Fibroblast of lung (primary cell): ENCODE data around the gene SLC15A1. TPM values are rescaled to one million over a fixed set of nuclear protein-coding genes. Genes with fewer than 3 reads are reported as not detected.
A peak's percentile ranks its signal among the peaks of the same experiment; 100 is the strongest.

ENCODE experiments used
- DNase-seq, 2 donors: peaks; one replicate each; pipeline versions ENCODE4 v3.0.0 to v3.0.0-alpha.2; 2010; ENCODE audit warnings: low read depth in 2 of 2
- H2AFZ ChIP-seq: 2 replicates; pipeline ENCODE4 v1.5.1; 2012; ENCODE audit warnings: low read length, control low read depth, inconsistent platforms
- H3K27ac ChIP-seq: 2 replicates; pipeline ENCODE4 v1.5.1; 2011; ENCODE audit warnings: low read length, control low read depth; ENCODE audit not compliant: insufficient read depth
- H3K27me3 ChIP-seq: 2 replicates; pipeline ENCODE4 v1.5.1; 2011; ENCODE audit warnings: mild to moderate bottlenecking, low read length; ENCODE audit not compliant: control insufficient read depth, insufficient read depth
- H3K36me3 ChIP-seq: 2 replicates; pipeline ENCODE4 v1.5.1; 2011; ENCODE audit warnings: low read length; ENCODE audit not compliant: control insufficient read depth, insufficient read depth
- H3K4me1 ChIP-seq: 2 replicates; pipeline ENCODE4 v1.5.1; 2011; ENCODE audit warnings: low read length; ENCODE audit not compliant: control insufficient read depth, insufficient read depth; ENCODE audit errors: extremely low read depth
- H3K4me2 ChIP-seq: 2 replicates; pipeline ENCODE4 v1.5.1; 2011; ENCODE audit warnings: low read length, control low read depth; ENCODE audit not compliant: insufficient read depth; ENCODE audit errors: extremely low read depth
- H3K4me3 ChIP-seq, 4 experiments: fragments of 200-600 bp in 1 of 4; sonication (generic) in 1 of 4; replicated peaks in 1 of 4; 2 replicates each; pipeline ENCODE4 v1.5.1; 2011 to 2016; ENCODE audit warnings: low read length in 4 of 4, low read depth in 3 of 4, mild to moderate bottlenecking in 3 of 4, control low read depth in 2 of 4, inconsistent platforms in 1 of 4, mixed read lengths in 1 of 4; ENCODE audit not compliant: insufficient read depth in 1 of 4; ENCODE audit errors: control extremely low read depth in 1 of 4
- H3K79me2 ChIP-seq: 2 replicates; pipeline ENCODE4 v1.5.1; 2012; ENCODE audit warnings: mild to moderate bottlenecking, low read length, inconsistent platforms; ENCODE audit not compliant: control insufficient read depth, insufficient read depth
- H3K9ac ChIP-seq: 2 replicates; pipeline ENCODE4 v1.5.1; 2011; ENCODE audit warnings: mild to moderate bottlenecking, low read length, control low read depth; ENCODE audit not compliant: insufficient read depth
- H3K9me3 ChIP-seq: 2 replicates; pipeline ENCODE4 v1.5.1; 2012; ENCODE audit warnings: low read depth, low read length; ENCODE audit not compliant: control insufficient read depth, insufficient read depth
- H4K20me1 ChIP-seq: 2 replicates; pipeline ENCODE4 v1.5.1; 2011; ENCODE audit warnings: low read length; ENCODE audit not compliant: control insufficient read depth, insufficient read depth; ENCODE audit errors: extremely low read depth
- EZH2 ChIP-seq: IDR thresholded peaks from 2 replicates; pipeline ENCODE4 v1.5.1; 2012; ENCODE audit warnings: low read length, control low read depth, mild to moderate bottlenecking; ENCODE audit errors: missing control alignments
- polyA plus RNA-seq, 2 donors: library from polyadenylated mRNA; depleted of rRNA in 1 of 2; stranded (reverse) in 1 of 2; unstranded in 1 of 2; fragments of >200 nt; gene quantifications; 2 replicates each; pipeline ENCODE4 v1.2.1, GENCODE V29; 2011 to 2012; ENCODE audit warnings: missing spikeins in 1 of 2
- total RNA-seq: library from RNA; depleted of rRNA; stranded (reverse); fragments of >200 nt; gene quantifications from 2 replicates; pipeline ENCODE4 v1.2.1, GENCODE V29; 2014
- TF ChIP-seq, protein P1 (sequence below), 2 donors: IDR thresholded peaks in 1 of 2; conservative IDR thresholded peaks in 1 of 2; 1 replicate in 1 of 2; 2 replicates in 1 of 2; pipeline ENCODE4 v1.5.1; 2011 to 2012; ENCODE audit warnings: low read length in 2 of 2, control low read depth in 1 of 2, inconsistent platforms in 1 of 2, low read depth in 1 of 2, mild to moderate bottlenecking in 1 of 2

SLC15A1 gene
- total and polyA plus RNA-seq, 2 donors (not counting 1 experiment from before 2014, with no cell fraction given): not detected

DNA sequence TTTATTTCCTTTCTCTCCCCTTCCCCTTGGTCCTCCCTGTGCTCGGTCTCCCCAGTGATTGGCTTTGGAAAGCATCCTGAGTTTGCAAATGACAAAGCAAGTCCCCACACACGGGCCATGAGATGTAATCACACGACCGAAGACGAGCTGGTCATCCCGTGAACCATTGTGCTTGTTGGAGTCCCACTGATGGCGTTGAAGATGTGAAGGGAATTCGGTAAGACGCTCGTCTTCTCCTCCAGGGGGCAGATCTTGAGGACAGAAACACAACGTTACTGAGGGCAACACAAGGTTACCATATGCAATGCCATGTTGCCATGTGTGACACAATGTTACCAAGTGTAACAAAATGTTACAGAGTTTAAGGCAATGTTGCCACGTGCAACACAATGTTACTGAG lies 42.0 kb upstream of the SLC15A1 start:
- H3K4me2 ChIP-seq: no peak overlapping the region
- H3K27ac ChIP-seq: no peak overlapping the region
- H3K4me3 ChIP-seq: no peak overlapping the region
- no peak overlapping the region for H2AFZ ChIP-seq
- H3K27me3 ChIP-seq: no peaks in the 10 kb centered on the region
- peaks cover 10% of the 10 kb centered on the region for H3K4me1 ChIP-seq
- no peaks in the 10 kb centered on the region for H3K79me2 ChIP-seq
- H3K9ac ChIP-seq: no peak overlapping the region
- DNase-seq: no peak
- H4K20me1 ChIP-seq: no peaks in the 10 kb centered on the region
- no peaks in the 10 kb centered on the region for H3K36me3 ChIP-seq
- TF ChIP-seq, protein P1, sequence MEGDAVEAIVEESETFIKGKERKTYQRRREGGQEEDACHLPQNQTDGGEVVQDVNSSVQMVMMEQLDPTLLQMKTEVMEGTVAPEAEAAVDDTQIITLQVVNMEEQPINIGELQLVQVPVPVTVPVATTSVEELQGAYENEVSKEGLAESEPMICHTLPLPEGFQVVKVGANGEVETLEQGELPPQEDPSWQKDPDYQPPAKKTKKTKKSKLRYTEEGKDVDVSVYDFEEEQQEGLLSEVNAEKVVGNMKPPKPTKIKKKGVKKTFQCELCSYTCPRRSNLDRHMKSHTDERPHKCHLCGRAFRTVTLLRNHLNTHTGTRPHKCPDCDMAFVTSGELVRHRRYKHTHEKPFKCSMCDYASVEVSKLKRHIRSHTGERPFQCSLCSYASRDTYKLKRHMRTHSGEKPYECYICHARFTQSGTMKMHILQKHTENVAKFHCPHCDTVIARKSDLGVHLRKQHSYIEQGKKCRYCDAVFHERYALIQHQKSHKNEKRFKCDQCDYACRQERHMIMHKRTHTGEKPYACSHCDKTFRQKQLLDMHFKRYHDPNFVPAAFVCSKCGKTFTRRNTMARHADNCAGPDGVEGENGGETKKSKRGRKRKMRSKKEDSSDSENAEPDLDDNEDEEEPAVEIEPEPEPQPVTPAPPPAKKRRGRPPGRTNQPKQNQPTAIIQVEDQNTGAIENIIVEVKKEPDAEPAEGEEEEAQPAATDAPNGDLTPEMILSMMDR (conservative IDR thresholded peaks at IDR 0.05 in 1 of 2, IDR thresholded peaks at IDR 0.05 in 1 of 2; ENCODE audit: low read depth in 1 of 2, low read length in 2 of 2): peak in 1 of 2 donors; percentile 3
- no peak for TF ChIP-seq EZH2
- H3K9me3 ChIP-seq: no peaks in the 10 kb centered on the region

DNA sequence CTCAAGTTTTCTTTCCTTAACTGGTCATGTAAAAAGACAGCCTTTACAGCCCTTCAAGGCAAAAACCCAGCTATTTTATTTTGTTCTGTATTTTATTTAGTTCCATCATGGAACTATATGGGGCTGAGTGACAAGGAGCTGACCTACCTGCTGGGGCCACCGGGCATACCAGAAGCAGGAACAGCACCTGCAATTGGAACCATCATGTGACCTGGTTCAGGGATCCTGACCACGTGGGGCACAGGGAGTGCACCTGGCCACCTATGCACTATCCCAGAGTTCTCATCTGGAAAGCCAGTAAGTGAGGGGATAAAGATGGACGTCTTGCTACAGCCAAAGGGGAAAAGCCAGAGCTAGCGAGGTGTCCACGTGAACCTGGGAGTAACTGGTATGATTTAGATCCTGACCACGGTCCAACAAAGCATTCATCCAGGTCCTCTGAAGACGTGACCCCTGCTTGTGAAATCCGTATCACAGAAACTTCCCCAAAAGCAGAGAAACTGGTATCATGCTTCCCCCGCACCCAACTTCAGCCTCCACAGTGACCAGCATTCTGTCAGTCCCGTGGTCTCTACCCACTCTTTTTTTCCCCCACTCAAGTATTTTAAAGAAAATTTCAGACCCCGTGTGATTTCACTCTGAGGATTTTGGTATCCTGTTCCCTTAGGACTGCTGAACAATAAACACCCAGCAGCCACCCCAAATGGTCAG lies 40.5 kb upstream of the SLC15A1 start:
- Histone ChIP-seq H3K4me1 (peaks cover 1% of the 10 kb centered on the region), H3K4me2 (no peak overlapping the region), H3K4me3 (no peak overlapping the region), H3K27me3 (no peaks in the 10 kb centered on the region), H3K36me3 (no peaks in the 10 kb centered on the region), H3K79me2 (no peaks in the 10 kb centered on the region), H3K27ac (no peak overlapping the region), H2AFZ (no peak overlapping the region), H3K9me3 (no peaks in the 10 kb centered on the region), H3K9ac (no peak overlapping the region), H4K20me1 (no peaks in the 10 kb centered on the region)
- TF ChIP-seq EZH2: no peak
- TF ChIP-seq, protein P1 (conservative IDR thresholded peaks at IDR 0.05 in 1 of 2, IDR thresholded peaks at IDR 0.05 in 1 of 2; ENCODE audit: low read depth in 1 of 2, low read length in 2 of 2): no peak
- no peak for DNase-seq

DNA sequence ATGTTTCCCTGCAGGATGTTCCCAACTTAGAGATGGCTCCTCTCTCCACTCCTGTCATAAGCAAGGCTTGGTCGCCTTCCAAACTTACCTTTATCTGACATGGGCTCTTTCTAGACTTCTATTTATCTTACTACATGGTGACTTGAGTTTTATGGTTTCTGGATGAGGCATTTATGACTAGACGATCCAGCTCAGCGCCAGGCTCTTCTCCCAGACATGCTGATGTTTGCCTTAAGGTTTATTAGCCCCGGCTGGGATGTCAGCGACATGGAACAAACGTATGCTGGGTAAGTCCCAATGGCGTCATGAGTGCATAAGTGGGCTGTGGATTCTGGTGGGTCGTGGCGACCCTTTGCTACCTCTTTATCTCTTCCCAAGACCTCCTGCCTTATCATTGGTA lies 39.8 kb upstream of the SLC15A1 start:
- TF ChIP-seq EZH2: no peak
- TF ChIP-seq, protein P1 (conservative IDR thresholded peaks at IDR 0.05 in 1 of 2, IDR thresholded peaks at IDR 0.05 in 1 of 2; ENCODE audit: low read depth in 1 of 2, low read length in 2 of 2): no peak
- H3K79me2 ChIP-seq: no peaks in the 10 kb centered on the region
- H3K4me1 ChIP-seq: no peaks in the 10 kb centered on the region
- H3K4me3 ChIP-seq: no peak overlapping the region
- no peaks in the 10 kb centered on the region for H4K20me1 ChIP-seq
- H3K27ac ChIP-seq: no peak overlapping the region
- no peak overlapping the region for H2AFZ ChIP-seq
- no peaks in the 10 kb centered on the region for H3K9me3 ChIP-seq
- H3K27me3 ChIP-seq: no peaks in the 10 kb centered on the region
- H3K9ac ChIP-seq: no peak overlapping the region
- DNase-seq: no peak
- H3K4me2 ChIP-seq: no peak overlapping the region
- H3K36me3 ChIP-seq: no peaks in the 10 kb centered on the region
